DND-41 (cell line): Measurements from ENCODE around the gene DGKQ.

Experiments
- ATAC-seq: fragments of 200-7000 bp; cut with Tn5 transposase; 3 replicates; pipeline ENCODE4 v1.9.1; 2021; ENCODE audit warnings: low read depth; ENCODE audit not compliant: insufficient read depth
- DNase-seq: peaks from one replicate; pipeline ENCODE4 v3.0.0-alpha.2; 2020
- H2AFZ ChIP-seq: 2 replicates; pipeline ENCODE4 v1.6.0; 2012; ENCODE audit warnings: low read depth, low read length
- H3K27ac ChIP-seq: 2 replicates; pipeline ENCODE4 v1.5.1; 2012; ENCODE audit warnings: low read length, inconsistent platforms
- H3K27me3 ChIP-seq: fragments of 200-600 bp; sonication (generic); 2 replicates; pipeline ENCODE4 v1.6.0; 2012; ENCODE audit warnings: low read length, mild to moderate bottlenecking, inconsistent platforms; ENCODE audit not compliant: insufficient read depth, poor library complexity
- H3K36me3 ChIP-seq: 2 replicates; pipeline ENCODE4 v1.5.1; 2012; ENCODE audit warnings: low read length, inconsistent platforms; ENCODE audit not compliant: insufficient read depth
- H3K4me1 ChIP-seq: 2 replicates; pipeline ENCODE4 v1.5.1; 2012; ENCODE audit warnings: mild to moderate bottlenecking, low read length; ENCODE audit not compliant: insufficient read depth
- H3K4me2 ChIP-seq: 2 replicates; pipeline ENCODE4 v1.6.0; 2012; ENCODE audit warnings: mild to moderate bottlenecking, moderate library complexity, low read length, inconsistent platforms; ENCODE audit not compliant: insufficient read depth
- H3K4me3 ChIP-seq, 2 experiments: fragments of 200-600 bp in 1 of 2; shearing (Covaris generic) in 1 of 2; 2 replicates each; pipeline ENCODE4 v1.5.1; 2012 to 2016; ENCODE audit warnings: inconsistent platforms in 2 of 2, low read length in 2 of 2, mild to moderate bottlenecking in 2 of 2, low read depth in 1 of 2, moderate library complexity in 1 of 2
- H3K79me2 ChIP-seq: 2 replicates; pipeline ENCODE4 v1.6.0; 2012; ENCODE audit warnings: low read length, inconsistent platforms; ENCODE audit not compliant: insufficient read depth
- H3K9ac ChIP-seq: 2 replicates; pipeline ENCODE4 v1.6.0; 2012; ENCODE audit warnings: low read depth, mild to moderate bottlenecking, inconsistent platforms, low read length, moderate library complexity
- H3K9me3 ChIP-seq: 2 replicates; pipeline ENCODE4 v1.5.1; 2012; ENCODE audit warnings: low read length, moderate library complexity, mild to moderate bottlenecking, inconsistent platforms; ENCODE audit not compliant: insufficient read depth, severe bottlenecking
- H4K20me1 ChIP-seq: 2 replicates; pipeline ENCODE4 v1.6.0; 2012; ENCODE audit warnings: low read length; ENCODE audit not compliant: insufficient read depth
- CTCF ChIP-seq: IDR thresholded peaks from 2 replicates; pipeline ENCODE4 v1.5.1; 2012; ENCODE audit warnings: borderline replicate concordance, low read length, moderate library complexity, mild to moderate bottlenecking; ENCODE audit not compliant: poor library complexity, severe bottlenecking; ENCODE audit errors: extremely low read depth
- EZH2 ChIP-seq: IDR thresholded peaks from 3 replicates; pipeline ENCODE4 v1.6.1; 2012; ENCODE audit warnings: borderline replicate concordance, low read depth, mild to moderate bottlenecking, moderate library complexity, low read length, inconsistent platforms; ENCODE audit not compliant: severe bottlenecking

Gene DGKQ

GRCh38 chr4:911871-912490 is 61.4 kb downstream of the DGKQ start:
- Histone ChIP-seq H4K20me1 (peaks cover 74% of the 10 kb centered on the region), H3K79me2 (peaks cover 81% of the 10 kb centered on the region), H2AFZ (no peak overlapping the region), H3K36me3 (peaks cover 57% of the 10 kb centered on the region), H3K4me1 (no peaks in the 10 kb centered on the region; the same call in 1 of the 2 replicates), H3K9ac (no peak overlapping the region), H3K9me3 (no peaks in the 10 kb centered on the region), H3K4me2 (no peak overlapping the region), H3K27me3 (no peaks in the 10 kb centered on the region), H3K4me3 (no peak overlapping the region), H3K27ac (no peak overlapping the region)
- DNase-seq (no peak), ATAC-seq (no peak)
- TF ChIP-seq EZH2 (no peak), CTCF (no peak)

GRCh38 chr4:911221-911751 is 62.1 kb downstream of the DGKQ start:
- no peak for DNase-seq
- H3K79me2 ChIP-seq = peaks cover 78% of the 10 kb centered on the region
- peaks cover 60% of the 10 kb centered on the region for H3K36me3 ChIP-seq
- no peak for ATAC-seq
- H4K20me1 ChIP-seq = peaks cover 69% of the 10 kb centered on the region
- no peak overlapping the region for H3K4me2 ChIP-seq
- H3K4me3 ChIP-seq = no peak overlapping the region
- H3K27me3 ChIP-seq = no peaks in the 10 kb centered on the region
- TF ChIP-seq EZH2 (no peak), CTCF (no peak)
- H3K4me1 ChIP-seq = no peaks in the 10 kb centered on the region; the same call in 1 of the 2 replicates
- no peak overlapping the region for H3K27ac ChIP-seq
- H2AFZ ChIP-seq = no peak overlapping the region
- no peaks in the 10 kb centered on the region for H3K9me3 ChIP-seq
- no peak overlapping the region for H3K9ac ChIP-seq

GRCh38 chr4:910366-911091 is 62.8 kb downstream of the DGKQ start:
- H3K9ac ChIP-seq = no peak overlapping the region
- H4K20me1 ChIP-seq = peaks cover 73% of the 10 kb centered on the region
- H3K9me3 ChIP-seq = no peaks in the 10 kb centered on the region
- no peaks in the 10 kb centered on the region; the same call in 1 of the 2 replicates for H3K4me1 ChIP-seq
- H3K27me3 ChIP-seq = no peaks in the 10 kb centered on the region
- H3K36me3 ChIP-seq = peaks cover 67% of the 10 kb centered on the region
- no peak for ATAC-seq
- H3K79me2 ChIP-seq = peaks cover 77% of the 10 kb centered on the region
- TF ChIP-seq EZH2 (no peak), CTCF (no peak)
- no peak for DNase-seq
- H3K27ac ChIP-seq = no peak overlapping the region
- no peak overlapping the region for H2AFZ ChIP-seq
- H3K4me2 ChIP-seq = no peak overlapping the region
- H3K4me3 ChIP-seq = no peak overlapping the region
